Smooth muscle cell (in vitro differentiated cells): Measurements from ENCODE around the gene ARSI. TPM values are rescaled to one million over a fixed set of nuclear protein-coding genes. Genes with fewer than 3 reads are reported as not detected.

Experiments
- DNase-seq: peaks from one replicate; lab custom pipeline; 2025; ENCODE audit not compliant: unreplicated experiment; lab: John Stamatoyannopoulos, UW
- H2AFZ ChIP-seq: fragments of 200-600 bp; sonication (generic); 2 replicates; pipeline ENCODE4 v1.6.0; 2016; ENCODE audit warnings: antibody characterized with exemption, low read depth, mild to moderate bottlenecking
- H3F3A ChIP-seq: fragments of 200-600 bp; sonication (generic); 2 replicates; pipeline ENCODE4 v1.6.0; 2017; ENCODE audit warnings: antibody characterized with exemption, low read depth
- H3K27ac ChIP-seq: fragments of 200-600 bp; sonication (generic); 2 replicates; pipeline ENCODE4 v1.5.1; 2016; ENCODE audit warnings: low read depth, mild to moderate bottlenecking
- H3K27me3 ChIP-seq: fragments of 200-600 bp; sonication (generic); 2 replicates; pipeline ENCODE4 v1.6.1; 2016; ENCODE audit warnings: low read depth, mild to moderate bottlenecking
- H3K36me3 ChIP-seq: fragments of 200-600 bp; sonication (generic); 2 replicates; pipeline ENCODE4 v1.5.1; 2016; ENCODE audit warnings: low read depth
- H3K4me1 ChIP-seq: fragments of 200-600 bp; sonication (generic); 2 replicates; pipeline ENCODE4 v1.5.1; 2016; ENCODE audit warnings: low read depth
- H3K4me2 ChIP-seq: fragments of 200-600 bp; sonication (generic); 2 replicates; pipeline ENCODE4 v1.6.0; 2016; ENCODE audit warnings: mild to moderate bottlenecking
- H3K4me3 ChIP-seq: fragments of 200-600 bp; sonication (generic); 2 replicates; pipeline ENCODE4 v1.5.1; 2016; ENCODE audit warnings: mild to moderate bottlenecking
- H3K79me2 ChIP-seq: fragments of 200-600 bp; sonication (generic); 2 replicates; pipeline ENCODE4 v1.6.0; 2016; ENCODE audit warnings: low read depth, mild to moderate bottlenecking
- H3K9ac ChIP-seq: fragments of 200-600 bp; sonication (generic); 2 replicates; pipeline ENCODE4 v1.6.0; 2016; ENCODE audit warnings: low read depth
- H3K9me3 ChIP-seq: fragments of 200-600 bp; sonication (generic); replicated peaks from 2 replicates; pipeline ENCODE4 v1.5.1; 2016; ENCODE audit warnings: low read depth
- H4K20me1 ChIP-seq: fragments of 200-600 bp; sonication (generic); 2 replicates; pipeline ENCODE4 v1.6.0; 2016; ENCODE audit warnings: low read depth
- WGBS: methylation state at CpG from one replicate; pipeline ENCODE4 v1.1.7; 2016; ENCODE audit warnings: low lambda C conversion rate; 5-methylcytosine and 5-hydroxymethylcytosine counted together
- polyA plus RNA-seq: library from polyadenylated mRNA; unstranded; fragments of >200 nt; fragmentation: Nextera tagmentation; extraction: Ambion mirVana; gene quantifications from 2 replicates; pipeline ENCODE4 v1.2.1, GENCODE V29; 2016
- total RNA-seq: library from RNA; depleted of rRNA; stranded (reverse); fragments of >200 nt; gene quantifications from 2 replicates; pipeline ENCODE4 v1.2.3, GENCODE V29; 2014
- TF ChIP-seq, protein P1 (sequence below): fragments of 200-600 bp; sonication (generic); IDR thresholded peaks from 2 replicates; pipeline ENCODE4 v1.5.1; 2017; ENCODE audit warnings: borderline replicate concordance, mild to moderate bottlenecking, antibody characterized with exemption; ENCODE audit not compliant: insufficient read depth, poor library complexity, severe bottlenecking

Gene ARSI
- total and polyA plus RNA-seq, 2 experiments from 2014 or later, result 68.9 to 87.6 TPM

DNA sequence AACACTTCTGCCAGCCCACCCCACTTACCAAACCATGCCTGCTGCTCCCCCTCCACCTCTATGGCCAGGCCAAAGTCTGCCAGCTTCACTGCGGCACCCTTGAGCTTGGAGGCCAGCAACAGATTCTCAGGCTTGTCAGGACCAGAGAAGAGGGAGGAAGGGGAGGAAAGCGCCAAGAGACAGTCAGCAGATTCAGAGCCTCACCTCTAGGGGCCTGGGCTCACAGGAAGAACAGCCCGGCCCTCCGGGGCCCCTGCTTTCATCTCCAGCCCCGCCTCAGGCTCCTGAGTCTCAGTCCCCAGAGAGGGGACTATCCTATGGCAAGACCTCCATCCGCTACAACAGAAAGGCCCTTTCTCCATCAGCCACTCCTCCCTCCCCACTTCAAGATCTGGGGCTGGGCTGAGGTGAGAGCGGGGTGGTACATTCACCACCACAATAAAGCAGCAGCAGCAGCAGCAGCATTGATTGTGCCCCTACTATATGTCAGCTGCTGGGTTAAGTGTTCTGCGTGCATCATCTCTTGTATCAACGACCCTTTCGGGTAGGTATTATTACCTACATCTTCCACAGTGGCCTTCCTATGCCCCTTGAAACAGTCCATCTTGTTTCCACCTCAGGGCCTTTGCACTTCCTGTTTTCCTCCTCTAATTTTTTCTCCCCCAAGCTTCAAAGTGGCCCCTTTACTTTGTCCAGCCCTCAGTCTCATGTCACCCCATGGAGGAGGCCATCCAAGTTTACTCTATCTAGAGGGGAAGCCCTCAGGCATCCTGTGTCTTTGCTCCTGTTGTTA is 49.1 kb downstream of the ARSI start:
- H3F3A ChIP-seq, result no peaks in the 10 kb centered on the region
- WGBS, result 85% methylated on average over 10 of the region's 10 CpGs
- no peak overlapping the region for H2AFZ ChIP-seq
- H4K20me1 ChIP-seq, result no peaks in the 10 kb centered on the region
- H3K79me2 ChIP-seq, result no peaks in the 10 kb centered on the region
- H3K27ac ChIP-seq, result no peak overlapping the region
- peaks cover 19% of the 10 kb centered on the region for H3K4me1 ChIP-seq
- DNase-seq, result no peak
- no peak overlapping the region for H3K9ac ChIP-seq
- H3K4me3 ChIP-seq, result no peak overlapping the region
- no peaks in the 10 kb centered on the region for H3K36me3 ChIP-seq
- H3K27me3 ChIP-seq, result no peaks in the 10 kb centered on the region
- no peaks in the 10 kb centered on the region for H3K9me3 ChIP-seq
- TF ChIP-seq, protein P1, sequence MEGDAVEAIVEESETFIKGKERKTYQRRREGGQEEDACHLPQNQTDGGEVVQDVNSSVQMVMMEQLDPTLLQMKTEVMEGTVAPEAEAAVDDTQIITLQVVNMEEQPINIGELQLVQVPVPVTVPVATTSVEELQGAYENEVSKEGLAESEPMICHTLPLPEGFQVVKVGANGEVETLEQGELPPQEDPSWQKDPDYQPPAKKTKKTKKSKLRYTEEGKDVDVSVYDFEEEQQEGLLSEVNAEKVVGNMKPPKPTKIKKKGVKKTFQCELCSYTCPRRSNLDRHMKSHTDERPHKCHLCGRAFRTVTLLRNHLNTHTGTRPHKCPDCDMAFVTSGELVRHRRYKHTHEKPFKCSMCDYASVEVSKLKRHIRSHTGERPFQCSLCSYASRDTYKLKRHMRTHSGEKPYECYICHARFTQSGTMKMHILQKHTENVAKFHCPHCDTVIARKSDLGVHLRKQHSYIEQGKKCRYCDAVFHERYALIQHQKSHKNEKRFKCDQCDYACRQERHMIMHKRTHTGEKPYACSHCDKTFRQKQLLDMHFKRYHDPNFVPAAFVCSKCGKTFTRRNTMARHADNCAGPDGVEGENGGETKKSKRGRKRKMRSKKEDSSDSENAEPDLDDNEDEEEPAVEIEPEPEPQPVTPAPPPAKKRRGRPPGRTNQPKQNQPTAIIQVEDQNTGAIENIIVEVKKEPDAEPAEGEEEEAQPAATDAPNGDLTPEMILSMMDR, result no peak
- H3K4me2 ChIP-seq, result no peak overlapping the region

DNA sequence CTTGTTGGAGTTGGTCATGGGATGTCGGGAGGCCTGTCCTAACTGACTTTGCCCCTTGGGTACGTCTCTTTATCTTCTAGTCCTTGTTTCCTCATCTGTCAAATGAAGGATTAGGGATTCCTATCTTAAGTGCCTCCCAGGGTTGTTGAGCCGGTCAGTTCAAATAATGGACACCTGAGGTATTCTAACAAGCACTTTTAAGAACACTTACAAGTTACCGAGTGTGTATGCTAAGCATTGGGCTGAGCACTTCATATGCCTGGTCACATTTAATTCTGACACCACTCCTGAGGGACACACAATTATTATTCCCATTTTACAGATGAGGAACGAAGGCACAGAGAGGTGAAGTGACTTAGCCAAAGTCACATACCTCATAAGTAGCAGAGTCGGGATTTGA is 50.2 kb downstream of the ARSI start:
- Histone ChIP-seq H3K4me3 (no peak overlapping the region), H2AFZ (no peak overlapping the region), H3K4me2 (no peak overlapping the region), H3K9me3 (no peaks in the 10 kb centered on the region), H3K9ac (no peak overlapping the region), H3K79me2 (no peaks in the 10 kb centered on the region), H3K27me3 (no peaks in the 10 kb centered on the region), H3K4me1 (peaks cover 19% of the 10 kb centered on the region), H3K27ac (no peak overlapping the region), H3F3A (no peaks in the 10 kb centered on the region), H3K36me3 (no peaks in the 10 kb centered on the region), H4K20me1 (no peaks in the 10 kb centered on the region)
- TF ChIP-seq, protein P1, result no peak
- no peak for DNase-seq
- 93% methylated on average over 6 of the region's 6 CpGs for WGBS

DNA sequence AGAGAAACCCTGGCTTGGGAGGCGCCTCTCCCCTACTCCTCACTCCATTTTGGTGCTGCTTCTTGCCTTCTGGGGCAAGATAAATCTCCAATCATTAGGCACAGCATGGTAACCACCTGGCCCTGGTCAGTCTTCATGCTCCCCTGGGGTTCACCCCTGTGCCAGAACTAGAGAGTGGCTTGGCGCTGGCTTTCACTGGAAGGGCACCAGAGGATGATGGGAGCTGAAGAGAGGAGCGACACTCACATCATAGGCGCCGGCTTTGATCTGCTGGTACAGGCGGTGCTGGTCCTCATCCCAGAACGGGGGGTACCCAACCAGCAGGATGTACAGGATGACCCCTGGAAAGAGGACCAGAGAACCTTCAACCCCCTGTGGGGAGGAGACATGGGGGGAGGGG is 51.2 kb downstream of the ARSI start:
- H4K20me1 ChIP-seq, result no peaks in the 10 kb centered on the region
- no peak overlapping the region for H3K9ac ChIP-seq
- DNase-seq, result no peak
- no peak overlapping the region for H3K27ac ChIP-seq
- H3K4me2 ChIP-seq, result no peak overlapping the region
- H3K79me2 ChIP-seq, result no peaks in the 10 kb centered on the region
- 98% methylated on average over 7 of the region's 7 CpGs for WGBS
- no peaks in the 10 kb centered on the region for H3K9me3 ChIP-seq
- no peaks in the 10 kb centered on the region for H3K36me3 ChIP-seq
- no peaks in the 10 kb centered on the region for H3K27me3 ChIP-seq
- no peaks in the 10 kb centered on the region for H3F3A ChIP-seq
- TF ChIP-seq, protein P1, result no peak
- H3K4me1 ChIP-seq, result peaks cover 19% of the 10 kb centered on the region
- H2AFZ ChIP-seq, result no peak overlapping the region
- H3K4me3 ChIP-seq, result no peak overlapping the region

DNA sequence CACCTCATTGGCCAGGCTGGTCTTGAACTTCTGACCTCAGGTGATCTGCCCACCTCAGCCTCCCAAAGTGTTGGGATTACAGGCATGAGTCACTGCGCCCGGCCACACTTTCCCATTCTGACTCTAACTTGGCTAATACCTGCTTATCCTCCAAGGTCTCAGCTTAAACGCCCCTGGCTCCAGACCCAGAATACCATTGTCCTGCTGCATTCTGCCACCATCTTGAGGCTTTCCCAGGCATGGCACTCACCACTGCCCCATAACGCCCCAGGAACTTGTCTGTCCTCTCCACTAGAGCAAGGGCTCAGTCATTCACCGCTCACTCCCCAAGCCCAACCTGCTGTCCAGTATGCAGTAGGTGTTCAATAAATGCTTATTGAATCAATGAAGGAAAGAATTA is 53.0 kb downstream of the ARSI start:
- Histone ChIP-seq H3K27me3 (no peaks in the 10 kb centered on the region), H3F3A (no peaks in the 10 kb centered on the region), H3K27ac (no peak overlapping the region), H3K36me3 (no peaks in the 10 kb centered on the region), H4K20me1 (no peaks in the 10 kb centered on the region), H3K4me3 (no peak overlapping the region), H3K79me2 (no peaks in the 10 kb centered on the region), H3K4me2 (no peak overlapping the region), H3K9ac (no peak overlapping the region), H3K9me3 (no peaks in the 10 kb centered on the region), H2AFZ (no peak overlapping the region), H3K4me1 (peaks cover 2% of the 10 kb centered on the region)
- TF ChIP-seq, protein P1, result no peak
- no peak for DNase-seq
- WGBS, result 89% methylated on average over 5 of the region's 5 CpGs
